ENCODE measurements around the gene LINGO3. TPM values are rescaled to one million over a fixed set of nuclear protein-coding genes. Genes with fewer than 3 reads are reported as not detected.

Gene LINGO3
- total RNA-seq, 1 donor from 2014 or later = not detected

DNA sequence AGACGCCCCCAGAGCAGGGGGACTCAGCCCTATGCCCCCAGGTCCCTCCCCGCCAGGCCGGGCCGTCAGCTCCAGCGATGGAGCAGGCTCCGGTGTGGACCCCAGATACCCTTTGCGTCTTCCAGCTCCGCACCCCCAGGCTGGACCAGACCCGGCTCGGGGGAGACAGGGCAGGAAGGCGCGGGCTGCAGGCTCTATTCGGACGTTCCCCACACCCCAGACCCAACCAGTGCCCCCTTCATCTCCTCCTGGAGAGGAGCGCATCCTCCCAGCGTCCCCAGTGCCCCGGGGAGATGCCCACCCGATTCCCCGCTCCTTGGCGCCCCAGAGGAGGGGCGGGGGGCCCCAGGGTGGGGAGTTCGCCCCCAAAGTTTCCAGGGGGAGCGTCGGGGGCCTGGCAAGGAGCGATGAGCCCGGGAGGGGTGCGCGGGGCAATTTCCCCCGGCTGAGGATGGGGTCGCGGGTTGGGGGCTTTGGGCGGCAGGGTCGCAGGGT lies 389 bp downstream of the LINGO3 start:
- H3K36me3 ChIP-seq (ENCODE audit: control insufficient read depth, insufficient read depth, low read length) = no peaks in the 10 kb centered on the region
- FAIRE-seq = no peak
- no peak for DNase-seq (ENCODE audit: low read depth)
- H3K4me3 ChIP-seq (ENCODE audit: low read depth, low read length) = no peak overlapping the region
- TF ChIP-seq, protein P1, sequence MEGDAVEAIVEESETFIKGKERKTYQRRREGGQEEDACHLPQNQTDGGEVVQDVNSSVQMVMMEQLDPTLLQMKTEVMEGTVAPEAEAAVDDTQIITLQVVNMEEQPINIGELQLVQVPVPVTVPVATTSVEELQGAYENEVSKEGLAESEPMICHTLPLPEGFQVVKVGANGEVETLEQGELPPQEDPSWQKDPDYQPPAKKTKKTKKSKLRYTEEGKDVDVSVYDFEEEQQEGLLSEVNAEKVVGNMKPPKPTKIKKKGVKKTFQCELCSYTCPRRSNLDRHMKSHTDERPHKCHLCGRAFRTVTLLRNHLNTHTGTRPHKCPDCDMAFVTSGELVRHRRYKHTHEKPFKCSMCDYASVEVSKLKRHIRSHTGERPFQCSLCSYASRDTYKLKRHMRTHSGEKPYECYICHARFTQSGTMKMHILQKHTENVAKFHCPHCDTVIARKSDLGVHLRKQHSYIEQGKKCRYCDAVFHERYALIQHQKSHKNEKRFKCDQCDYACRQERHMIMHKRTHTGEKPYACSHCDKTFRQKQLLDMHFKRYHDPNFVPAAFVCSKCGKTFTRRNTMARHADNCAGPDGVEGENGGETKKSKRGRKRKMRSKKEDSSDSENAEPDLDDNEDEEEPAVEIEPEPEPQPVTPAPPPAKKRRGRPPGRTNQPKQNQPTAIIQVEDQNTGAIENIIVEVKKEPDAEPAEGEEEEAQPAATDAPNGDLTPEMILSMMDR (IDR thresholded peaks at IDR 0.05; ENCODE audit: insufficient read depth, low read length, severe bottlenecking) = no peak
- H3K27me3 ChIP-seq (ENCODE audit: control insufficient read depth, insufficient read depth, low read length) = peaks cover 19% of the 10 kb centered on the region

DNA sequence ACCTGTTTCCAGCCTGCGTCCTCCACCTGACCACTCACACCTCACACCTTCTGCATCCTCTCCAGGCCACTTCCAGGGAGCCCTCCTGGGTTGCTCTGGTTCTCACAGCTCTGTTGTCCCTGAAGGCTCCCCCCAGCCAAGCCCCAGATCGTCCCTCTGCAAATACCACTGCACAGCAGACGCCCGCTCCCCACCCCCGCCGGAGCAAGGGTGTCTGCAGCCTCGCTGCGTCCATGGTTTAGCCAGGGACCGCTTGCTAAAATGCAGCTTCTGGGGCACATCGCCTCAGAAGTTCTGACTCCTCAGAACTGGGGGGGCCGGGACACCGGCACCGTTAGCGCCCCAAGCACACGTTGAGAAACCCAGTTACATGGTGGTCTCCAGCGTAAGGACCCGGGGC lies 983 bp downstream of the LINGO3 start:
- Histone ChIP-seq H3K4me3 (ENCODE audit: low read depth, low read length) (no peak overlapping the region), H3K36me3 (ENCODE audit: control insufficient read depth, insufficient read depth, low read length) (no peaks in the 10 kb centered on the region), H3K27me3 (ENCODE audit: control insufficient read depth, insufficient read depth, low read length) (peaks cover 19% of the 10 kb centered on the region)
- TF ChIP-seq, protein P1 (IDR thresholded peaks at IDR 0.05; ENCODE audit: insufficient read depth, low read length, severe bottlenecking) = no peak
- no peak for DNase-seq (ENCODE audit: low read depth)
- no peak for FAIRE-seq

DNA sequence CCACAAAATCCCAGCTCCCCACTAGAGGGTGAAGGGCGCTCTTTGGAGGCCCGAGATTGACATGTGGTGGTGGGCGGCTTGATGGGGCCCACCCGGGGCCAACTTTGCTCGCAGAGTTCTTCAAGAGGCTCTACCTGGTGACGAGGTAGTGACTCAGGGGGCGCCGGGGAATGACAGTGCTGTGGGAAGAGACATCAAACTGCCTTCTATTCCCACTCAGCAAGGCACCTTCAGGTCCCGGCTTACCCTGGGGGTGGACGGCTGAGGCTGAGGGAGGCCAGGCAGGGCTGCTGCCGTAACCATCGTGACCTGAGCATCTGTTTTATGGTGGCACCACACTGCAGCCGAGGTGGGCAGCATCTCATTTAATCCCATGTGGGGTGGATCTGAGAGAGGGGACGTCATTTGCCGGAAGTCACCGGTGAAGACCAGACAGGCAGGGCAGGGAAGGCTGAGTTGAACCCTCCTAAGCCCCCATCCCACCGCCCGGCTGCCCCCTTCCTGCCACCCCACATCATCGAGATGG lies 1.6 kb downstream of the LINGO3 start:
- Histone ChIP-seq H3K4me3 (ENCODE audit: low read depth, low read length) (no peak overlapping the region), H3K27me3 (ENCODE audit: control insufficient read depth, insufficient read depth, low read length) (peaks cover 21% of the 10 kb centered on the region), H3K36me3 (ENCODE audit: control insufficient read depth, insufficient read depth, low read length) (no peaks in the 10 kb centered on the region)
- FAIRE-seq (no peak), DNase-seq (ENCODE audit: low read depth) (no peak)
- TF ChIP-seq, protein P1 (IDR thresholded peaks at IDR 0.05; ENCODE audit: insufficient read depth, low read length, severe bottlenecking) = no peak

DNA sequence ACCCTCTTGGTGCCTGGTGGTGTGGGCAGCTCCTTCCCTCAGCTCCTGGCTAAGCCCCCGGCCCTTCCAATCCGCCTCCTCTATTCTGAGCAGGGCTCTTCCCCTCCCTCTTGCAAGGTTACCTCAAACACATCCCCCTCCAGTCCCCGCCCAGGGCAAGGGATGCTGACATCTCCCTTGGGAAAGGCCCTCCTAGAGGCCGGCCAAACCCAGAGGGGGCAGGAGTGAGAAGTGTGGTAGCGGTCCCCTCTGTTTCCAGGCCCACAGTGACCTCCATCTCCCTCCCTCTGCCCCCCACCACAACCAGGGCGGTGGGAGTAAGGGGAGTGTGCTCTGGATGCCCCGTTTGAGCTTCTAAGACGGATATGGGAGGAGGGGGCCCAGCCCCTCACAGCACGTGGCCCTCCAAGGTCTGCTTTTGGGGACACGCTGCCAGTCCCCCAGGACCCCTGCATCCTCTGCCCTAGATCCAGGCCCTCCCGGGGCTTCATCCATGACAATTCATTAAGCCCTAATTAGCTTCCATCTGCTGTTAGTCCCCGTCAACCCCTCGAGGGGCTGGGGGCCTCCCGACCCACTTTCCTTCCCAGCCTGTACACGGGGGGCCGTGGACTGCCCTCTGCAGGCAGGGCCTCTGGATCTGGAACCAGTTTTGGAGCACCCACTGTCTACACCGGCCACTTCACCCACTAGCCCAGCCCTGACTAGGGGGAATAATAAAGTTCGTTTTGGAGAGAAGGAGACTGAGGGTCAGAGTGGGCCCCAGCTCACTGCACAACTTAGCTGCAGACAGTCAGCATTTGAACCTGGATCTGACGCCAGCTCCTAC lies 2.3 kb downstream of the LINGO3 start:
- DNase-seq (ENCODE audit: low read depth) (no peak), FAIRE-seq (no peak)
- Histone ChIP-seq H3K27me3 (ENCODE audit: control insufficient read depth, insufficient read depth, low read length) (peaks cover 22% of the 10 kb centered on the region), H3K4me3 (ENCODE audit: low read depth, low read length) (no peak overlapping the region), H3K36me3 (ENCODE audit: control insufficient read depth, insufficient read depth, low read length) (no peaks in the 10 kb centered on the region)
- TF ChIP-seq, protein P1 (IDR thresholded peaks at IDR 0.05; ENCODE audit: insufficient read depth, low read length, severe bottlenecking) = no peak

DNA sequence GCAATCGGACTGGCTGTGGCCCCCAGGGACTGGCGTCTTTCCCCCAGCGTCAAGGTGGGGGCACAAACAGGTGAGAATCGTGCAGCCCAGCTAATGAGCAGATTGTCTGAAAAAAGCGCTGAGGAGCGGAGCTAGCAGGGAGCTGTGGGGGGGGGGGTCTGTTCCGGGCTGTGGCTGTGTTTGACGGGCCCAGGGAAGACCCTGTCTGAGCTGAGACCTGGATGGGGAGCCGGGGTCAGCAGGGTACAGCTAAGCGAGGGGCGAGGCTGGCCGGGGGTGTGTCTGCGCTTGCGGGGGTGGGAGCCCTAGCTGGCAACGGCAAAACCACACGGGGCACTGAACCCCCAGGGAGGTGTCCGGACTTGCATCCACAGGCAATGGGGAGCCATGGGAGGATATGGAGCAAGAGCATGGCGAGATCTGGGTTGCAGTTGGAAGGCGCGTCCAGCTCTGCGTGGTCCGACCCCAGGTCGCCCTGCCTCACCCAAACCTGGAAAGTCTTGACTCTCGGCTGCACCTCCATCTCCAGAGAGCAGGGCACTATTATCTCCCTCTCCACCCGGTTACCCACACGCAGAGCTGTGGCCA lies 4.6 kb downstream of the LINGO3 start:
- Histone ChIP-seq H3K36me3 (ENCODE audit: control insufficient read depth, insufficient read depth, low read length) (no peaks in the 10 kb centered on the region), H3K4me3 (ENCODE audit: low read depth, low read length) (no peak overlapping the region), H3K27me3 (ENCODE audit: control insufficient read depth, insufficient read depth, low read length) (peaks cover 18% of the 10 kb centered on the region)
- FAIRE-seq = no peak
- TF ChIP-seq, protein P1 (IDR thresholded peaks at IDR 0.05; ENCODE audit: insufficient read depth, low read length, severe bottlenecking) = no peak
- DNase-seq (ENCODE audit: low read depth) = no peak
